ENCODE measurements around the gene VWA8. TPM values are rescaled to one million over a fixed set of nuclear protein-coding genes. Genes with fewer than 3 reads are reported as not detected.
"Not testable (repeated sequence)": the region's sequence is repeated elsewhere in the genome, so short reads cannot be mapped to it uniquely, and the experiment has no call there.

VWA8 gene
- total and polyA plus RNA-seq, 2 of the 8 experiments (the other 6 are each of a cell fraction or from before 2014, with no cell fraction given) = 5.9 to 19.6 TPM

- POLR2A ChIA-PET (ENCODE audit: partially characterized antibody); H2BK20ac ChIP-seq (ENCODE audit: low read length); H3K23ac ChIP-seq (ENCODE audit: insufficient read length); H2BK120ac ChIP-seq (replicated peaks; ENCODE audit: low read depth, low read length); H2AK5ac ChIP-seq (ENCODE audit: low read depth, low read length); DNase-seq (ENCODE audit: low read depth in 1 of 2, low spot score in 2 of 2); H3K4ac ChIP-seq (replicated peaks; ENCODE audit: insufficient read length, low read depth, low read length); H4K91ac ChIP-seq (replicated peaks; ENCODE audit: insufficient read length, low read length); H3K27me3 ChIP-seq (replicated peaks in 1 of 4; ENCODE audit: control insufficient read depth in 3 of 4, extremely low read depth in 1 of 4, insufficient read depth in 3 of 4, low read length in 3 of 4); H4K5ac ChIP-seq (ENCODE audit: insufficient read length, low read depth, low read length); FAIRE-seq; H3K4me3 ChIP-seq (ENCODE audit: extremely low read depth in 1 of 4, insufficient read depth in 2 of 4, low read depth in 3 of 4, low read length in 4 of 4); H3K4me1 ChIP-seq (replicated peaks in 1 of 4; ENCODE audit: control insufficient read depth in 3 of 4, insufficient read depth in 4 of 4, low read length in 3 of 4); H3K4me2 ChIP-seq (ENCODE audit: insufficient read depth in 1 of 2, low read depth in 2 of 2, low read length in 2 of 2); H2BK5ac ChIP-seq (ENCODE audit: low read depth, low read length); H3K56ac ChIP-seq (replicated peaks; ENCODE audit: insufficient read length, low read depth, low read length); H2AFZ ChIP-seq (ENCODE audit: low read length); H4K20me1 ChIP-seq (replicated peaks in 1 of 2; ENCODE audit: control insufficient read depth in 1 of 2, insufficient read depth in 2 of 2, low read length in 2 of 2); H3K18ac ChIP-seq (ENCODE audit: extremely low read depth, low read length); H3K79me2 ChIP-seq (ENCODE audit: control insufficient read depth in 1 of 2, insufficient read depth in 2 of 2, low read length in 2 of 2); H3K79me1 ChIP-seq (ENCODE audit: low read depth, low read length); H2BK15ac ChIP-seq (ENCODE audit: low read length); H3K23me2 ChIP-seq (ENCODE audit: low read depth, low read length); H3K9ac ChIP-seq (replicated peaks in 1 of 4; ENCODE audit: extremely low read depth in 1 of 4, low read depth in 3 of 4, low read length in 3 of 4); H3K36me3 ChIP-seq (ENCODE audit: control insufficient read depth in 2 of 4, insufficient read depth in 4 of 4, low read length in 3 of 4); H2BK12ac ChIP-seq (ENCODE audit: low read depth, low read length); H3K27ac ChIP-seq (ENCODE audit: low read depth, low read length); H3K14ac ChIP-seq (ENCODE audit: insufficient read length); H4K8ac ChIP-seq (ENCODE audit: extremely low read depth, insufficient read depth, low read length): not testable (repeated sequence)
- 84% methylated on average over 13 of the region's 13 CpGs; no CpG with 5 or more reads in 1 of the 2 experiments for WGBS, 2 experiments (ENCODE audit: extremely low coverage in 1 of 2, insufficient coverage in 1 of 2, insufficient read length in 1 of 2, insufficient replicate concordance in 2 of 2, low coverage in 1 of 2, low lambda C conversion rate in 2 of 2, missing lambda C conversion rate in 1 of 2)
- CTCF ChIA-PET (ENCODE audit: partially characterized antibody) = interaction anchor here (0.5 to 1.2 kb wide), 2 partner anchors 50 to 155 kb away, joined by 3 to 4 read pairs; no protein-coding TSS in a partner anchor
- peaks cover 6 to 11% of the 10 kb centered on the region in 2 experiments; a peak in 3 of 4 replicates for H3K9me3 ChIP-seq (ENCODE audit: insufficient read depth in 2 of 2, low read depth in 1 of 2, low read length in 1 of 2)
These were observed 420.7 kb downstream of the VWA8 start for GRCh38 chr13:41540240-41540639.
